GM19025 (cell line): ENCODE data around the gene POLD3.
"Not testable (repeated sequence)": the region's sequence is repeated elsewhere in the genome, so short reads cannot be mapped to it uniquely, and the experiment has no call there.

Experiments used
- ATAC-seq: cut with Tn5 transposase; IDR thresholded peaks from one replicate; pipeline ENCODE4 v1.9.1; 2021; ENCODE audit warnings: mild to moderate bottlenecking, low read depth, moderate library complexity; ENCODE audit not compliant: unreplicated experiment

POLD3 gene

GRCh38 chr11:74633406-74634393 is 41.3 kb downstream of the POLD3 start:
- no peak for ATAC-seq

- ATAC-seq, result no peak
Measured at GRCh38 chr11:74634537-74634936, 42.2 kb downstream of the POLD3 start.

GRCh38 chr11:74636630-74637184 is 44.3 kb downstream of the POLD3 start:
- ATAC-seq, result no peak

- no peak for ATAC-seq
Measured at GRCh38 chr11:74637700-74638099, 45.3 kb downstream of the POLD3 start.

- no peak for ATAC-seq
Measured at GRCh38 chr11:74638869-74639268, 46.5 kb downstream of the POLD3 start.

GRCh38 chr11:74639533-74639932 is 47.2 kb downstream of the POLD3 start:
- ATAC-seq, result no peak

GRCh38 chr11:74641289-74641688 is 48.9 kb downstream of the POLD3 start:
- no peak for ATAC-seq

GRCh38 chr11:74641905-74642304 is 49.5 kb downstream of the POLD3 start:
- ATAC-seq, result no peak

- no peak for ATAC-seq
Measured at GRCh38 chr11:74642912-74643311, 50.5 kb downstream of the POLD3 start.

GRCh38 chr11:74644081-74644480 is 51.7 kb downstream of the POLD3 start:
- ATAC-seq, result no peak

- no peak for ATAC-seq
Measured at GRCh38 chr11:74646215-74646614, 53.8 kb downstream of the POLD3 start.

- no peak for ATAC-seq
Measured at GRCh38 chr11:74646954-74647353, 54.6 kb downstream of the POLD3 start.

- ATAC-seq, result no peak
Measured at GRCh38 chr11:74647404-74647803, 55.0 kb downstream of the POLD3 start.

GRCh38 chr11:74647831-74648230 is 55.4 kb downstream of the POLD3 start:
- ATAC-seq, result no peak

- no peak for ATAC-seq
Measured at GRCh38 chr11:74648894-74649293, 56.5 kb downstream of the POLD3 start.

GRCh38 chr11:74650498-74650897 is 58.1 kb downstream of the POLD3 start:
- ATAC-seq, result no peak

GRCh38 chr11:74654976-74655375 is 62.6 kb downstream of the POLD3 start:
- ATAC-seq, result no peak

GRCh38 chr11:74659124-74659523 is 66.7 kb downstream of the POLD3 start:
- not testable (repeated sequence) for ATAC-seq

- no peak for ATAC-seq
Measured at GRCh38 chr11:74662487-74663103, 70.2 kb downstream of the POLD3 start.

- ATAC-seq, result no peak
Measured at GRCh38 chr11:74663315-74663714, 70.9 kb downstream of the POLD3 start.
